Hematopoietic multipotent progenitor cell treated with erythropoietin and hydrocortisone succinate and interleukin-3 and kit ligand, for 15 days (in vitro differentiated cells): ENCODE measurements around the gene TNS1.

Experiments
- DNase-seq: peaks from one replicate; pipeline ENCODE4 v3.0.0-alpha.2; 2015; ENCODE audit warnings: low spot score

TNS1 gene

DNA sequence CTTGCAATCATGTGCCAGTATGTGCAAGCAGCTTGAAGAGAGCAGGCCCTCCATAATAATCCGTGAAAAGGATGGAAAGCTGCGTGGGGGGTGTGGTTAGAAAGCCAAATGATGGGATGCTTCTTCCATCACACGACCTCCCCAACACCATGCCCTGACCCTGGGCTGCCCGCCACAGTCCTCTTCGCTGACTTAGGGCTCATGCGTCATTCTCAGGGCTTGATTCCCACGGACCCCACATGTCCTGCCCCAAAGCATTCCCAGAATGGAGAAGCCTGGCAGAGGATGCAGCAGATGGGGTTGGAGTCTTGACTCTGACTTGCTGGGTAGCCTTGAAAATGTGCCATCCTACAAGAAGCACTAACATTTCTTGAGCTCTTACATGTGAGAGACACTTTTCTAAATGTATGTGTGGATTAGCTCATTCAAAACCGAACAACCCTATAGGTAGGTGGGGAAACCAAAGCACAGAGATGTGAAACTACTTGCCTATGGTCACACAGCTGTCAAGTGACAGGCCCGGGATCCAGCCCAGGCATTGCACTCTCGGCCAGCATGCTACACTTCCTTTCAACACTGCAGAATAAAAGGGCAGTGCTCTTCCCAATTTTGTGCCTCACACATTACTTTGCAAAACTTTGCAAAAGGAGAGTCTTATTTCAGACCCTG is 3.7 kb downstream of the TNS1 start:
- DNase-seq: no peak

DNA sequence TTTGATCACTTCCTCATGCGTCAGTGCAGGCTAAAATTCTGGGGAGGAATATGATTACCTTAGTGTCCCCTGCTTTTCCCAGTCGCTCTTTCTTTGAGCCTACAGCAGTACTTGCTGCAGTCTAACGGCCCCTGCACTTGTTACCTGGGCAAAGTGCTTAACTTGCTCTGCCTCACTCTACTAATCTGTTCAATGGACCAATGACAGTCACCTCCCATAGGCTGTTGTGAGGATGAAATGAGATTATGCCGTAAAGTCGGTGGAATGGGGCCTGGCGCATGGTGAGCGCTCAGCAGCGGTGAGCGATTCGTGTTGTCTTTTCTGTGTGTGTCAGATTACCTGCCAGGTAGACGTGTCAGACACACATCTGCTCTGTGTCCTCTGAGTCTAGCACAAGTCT is 5.3 kb downstream of the TNS1 start:
- DNase-seq: no peak

GRCh38 chr2:217996361-217996760 is 6.4 kb downstream of the TNS1 start:
- no peak for DNase-seq

DNA sequence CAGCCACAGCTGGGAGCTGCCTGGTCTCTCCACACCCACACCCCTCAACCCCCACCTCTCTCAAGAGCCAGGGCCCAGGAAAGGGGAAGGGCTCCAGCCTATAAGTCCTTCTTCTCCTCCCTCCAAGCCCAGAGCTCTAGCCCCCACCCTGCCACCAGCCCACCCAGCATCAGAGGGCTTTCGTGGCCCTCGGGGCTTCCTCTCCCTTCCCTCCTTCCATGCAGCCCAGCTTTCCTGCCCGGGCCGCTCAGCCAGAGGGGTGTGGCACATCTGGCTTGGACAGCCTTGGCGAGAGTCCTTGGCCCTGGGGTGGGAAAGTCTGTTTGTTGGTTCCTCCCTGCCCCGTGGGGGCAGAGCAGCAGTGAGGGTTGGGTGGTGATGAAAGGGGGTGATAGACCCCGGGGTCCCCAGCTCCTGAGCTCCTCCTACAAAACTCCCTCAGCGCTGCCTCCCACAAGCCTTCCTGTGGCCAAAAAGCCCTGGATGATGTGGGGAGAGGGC is 7.0 kb downstream of the TNS1 start:
- DNase-seq: no peak

DNA sequence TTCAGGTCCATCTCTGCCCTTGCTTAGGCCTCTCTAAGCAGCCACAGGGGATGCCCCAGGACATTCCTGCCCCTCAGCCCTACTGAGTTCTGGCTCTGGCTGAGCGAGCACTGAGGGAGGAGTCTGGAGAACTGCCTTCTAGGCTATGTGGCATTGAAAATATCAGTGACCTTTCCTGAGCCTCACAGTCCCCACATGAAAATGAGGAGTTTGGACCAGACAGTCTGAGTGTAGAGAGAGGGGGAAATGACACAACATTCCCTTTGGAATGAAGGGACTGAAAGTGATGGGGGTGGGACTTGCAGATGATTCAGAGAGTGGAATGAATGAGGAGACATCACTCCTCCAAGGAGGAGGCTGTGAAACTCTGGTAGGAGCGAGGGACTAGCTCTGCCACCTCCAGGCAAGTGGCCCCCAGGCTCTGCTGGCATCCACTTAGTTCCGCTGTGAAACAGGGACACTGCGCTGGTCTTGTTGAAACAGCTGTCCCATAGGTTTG is 8.0 kb downstream of the TNS1 start:
- no peak for DNase-seq

- DNase-seq: peak; percentile 64
Measured at GRCh38 chr2:217993817-217994463, 8.9 kb downstream of the TNS1 start.

GRCh38 chr2:217993138-217993537 is 9.7 kb downstream of the TNS1 start:
- no peak for DNase-seq

GRCh38 chr2:217992061-217992460 is 10.7 kb downstream of the TNS1 start:
- no peak for DNase-seq

- DNase-seq: no peak
Measured at GRCh38 chr2:217990791-217991465, 11.9 kb downstream of the TNS1 start.

DNA sequence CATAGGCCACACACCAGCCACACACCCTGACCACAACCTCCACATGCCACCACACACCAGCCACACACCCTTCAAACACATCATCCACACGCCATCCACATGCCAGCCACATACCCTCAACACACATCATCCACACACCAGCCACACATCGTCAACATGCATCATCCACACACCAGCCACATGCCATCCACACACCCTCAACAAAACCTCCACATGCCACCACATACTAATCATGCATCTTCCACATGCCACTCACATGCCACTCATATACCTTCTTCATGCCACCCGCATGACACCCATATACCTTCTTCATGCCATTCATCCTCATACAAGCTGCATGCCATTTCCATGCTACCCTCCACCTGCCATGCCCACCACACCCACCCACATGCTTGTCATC is 12.4 kb downstream of the TNS1 start:
- DNase-seq: no peak

- no peak for DNase-seq
Measured at GRCh38 chr2:217989221-217989948, 13.4 kb downstream of the TNS1 start.

- DNase-seq: no peak
Measured at GRCh38 chr2:217988840-217989204, 14.0 kb downstream of the TNS1 start.

DNA sequence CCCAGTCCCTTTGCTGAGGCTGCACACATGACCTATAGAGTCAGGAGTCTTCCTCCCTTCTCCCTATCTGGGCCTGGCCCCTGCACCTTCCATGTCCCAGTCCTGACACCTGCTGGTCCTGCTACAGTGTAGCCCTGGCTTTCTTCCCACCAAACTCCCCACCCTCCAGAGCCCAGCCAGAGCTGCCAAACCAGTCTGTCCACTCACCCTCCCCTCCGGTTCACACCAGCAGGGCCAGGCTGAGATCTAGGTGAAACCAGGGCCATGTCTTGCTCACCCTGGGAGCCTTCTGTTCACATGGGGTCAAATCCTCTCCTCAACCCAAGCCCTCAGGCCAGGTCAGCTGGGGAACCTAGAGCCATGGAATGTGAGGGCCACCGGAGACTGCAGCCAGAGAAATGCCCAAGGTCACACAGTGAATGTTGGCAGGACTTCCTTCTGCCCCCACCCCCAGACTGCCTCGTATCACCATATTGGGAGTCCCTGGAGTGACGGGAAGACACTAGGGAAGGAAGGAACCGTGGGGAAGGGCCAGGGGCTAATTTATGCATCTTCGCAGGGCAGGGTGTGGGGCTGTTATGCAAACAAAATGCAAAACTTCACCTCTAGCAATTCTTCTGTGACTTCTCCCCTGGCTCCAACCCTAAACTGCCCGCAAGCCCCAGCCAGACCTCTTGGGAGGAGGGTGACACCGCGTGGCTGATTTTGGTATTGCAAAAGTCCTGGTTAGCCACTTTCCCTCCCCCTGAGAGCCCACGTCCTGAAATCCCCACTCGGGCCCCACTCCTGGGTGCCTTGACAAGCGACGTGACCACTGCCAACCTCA is 14.6 kb downstream of the TNS1 start:
- peak; percentile 75 for DNase-seq

DNA sequence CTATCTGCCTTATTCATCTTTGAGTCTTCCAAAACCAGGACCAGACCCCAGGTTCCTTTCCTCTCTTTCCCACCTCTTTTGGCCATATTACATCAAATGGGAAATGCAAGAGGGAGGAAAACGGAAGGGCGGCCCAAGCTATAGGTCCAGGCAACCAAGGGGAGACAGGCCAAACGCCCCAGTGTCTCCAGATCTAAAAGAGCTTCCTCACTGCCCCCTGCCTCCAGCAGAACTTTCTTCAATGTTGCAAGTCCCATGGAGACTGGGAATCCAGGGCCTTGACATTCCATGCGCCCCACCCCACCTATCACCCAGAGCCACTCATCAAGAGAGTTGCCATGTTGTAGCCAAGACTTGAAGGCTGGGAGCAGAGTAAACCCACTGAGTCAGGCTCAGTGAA is 15.4 kb downstream of the TNS1 start:
- DNase-seq: no peak

DNA sequence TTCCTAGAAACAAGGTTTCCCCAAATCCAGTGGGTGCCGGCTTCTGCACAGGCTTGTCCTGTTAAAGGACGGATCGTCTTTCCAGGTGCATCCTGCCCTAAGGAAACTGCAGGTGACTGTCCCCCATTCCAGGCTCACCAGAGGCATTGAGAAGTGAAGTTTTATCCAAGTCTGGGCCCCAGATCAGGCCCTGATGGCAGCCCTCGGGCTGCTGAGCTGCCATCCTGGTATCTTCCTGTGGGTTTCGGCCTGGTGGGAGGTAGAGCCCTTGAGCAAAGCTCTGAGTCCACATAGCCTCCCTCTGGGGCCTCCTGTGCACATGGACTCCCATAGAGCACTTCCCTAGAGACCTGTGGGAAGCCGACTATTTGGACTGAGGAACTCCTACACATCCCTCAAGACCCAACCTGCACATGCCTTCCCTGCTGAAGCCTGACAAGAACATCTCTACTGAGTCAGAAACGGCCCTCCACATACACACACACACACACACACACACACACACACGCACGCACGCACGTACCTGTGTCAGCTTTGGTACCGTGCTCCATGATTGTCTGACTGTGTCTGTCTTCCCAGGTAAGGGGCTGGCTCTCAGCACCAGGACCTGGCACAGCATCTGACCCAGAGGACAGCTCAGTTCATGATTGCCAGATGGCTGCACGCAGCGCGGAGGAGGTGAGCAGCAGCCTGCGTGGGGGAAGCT is 16.4 kb downstream of the TNS1 start:
- DNase-seq: no peak

DNA sequence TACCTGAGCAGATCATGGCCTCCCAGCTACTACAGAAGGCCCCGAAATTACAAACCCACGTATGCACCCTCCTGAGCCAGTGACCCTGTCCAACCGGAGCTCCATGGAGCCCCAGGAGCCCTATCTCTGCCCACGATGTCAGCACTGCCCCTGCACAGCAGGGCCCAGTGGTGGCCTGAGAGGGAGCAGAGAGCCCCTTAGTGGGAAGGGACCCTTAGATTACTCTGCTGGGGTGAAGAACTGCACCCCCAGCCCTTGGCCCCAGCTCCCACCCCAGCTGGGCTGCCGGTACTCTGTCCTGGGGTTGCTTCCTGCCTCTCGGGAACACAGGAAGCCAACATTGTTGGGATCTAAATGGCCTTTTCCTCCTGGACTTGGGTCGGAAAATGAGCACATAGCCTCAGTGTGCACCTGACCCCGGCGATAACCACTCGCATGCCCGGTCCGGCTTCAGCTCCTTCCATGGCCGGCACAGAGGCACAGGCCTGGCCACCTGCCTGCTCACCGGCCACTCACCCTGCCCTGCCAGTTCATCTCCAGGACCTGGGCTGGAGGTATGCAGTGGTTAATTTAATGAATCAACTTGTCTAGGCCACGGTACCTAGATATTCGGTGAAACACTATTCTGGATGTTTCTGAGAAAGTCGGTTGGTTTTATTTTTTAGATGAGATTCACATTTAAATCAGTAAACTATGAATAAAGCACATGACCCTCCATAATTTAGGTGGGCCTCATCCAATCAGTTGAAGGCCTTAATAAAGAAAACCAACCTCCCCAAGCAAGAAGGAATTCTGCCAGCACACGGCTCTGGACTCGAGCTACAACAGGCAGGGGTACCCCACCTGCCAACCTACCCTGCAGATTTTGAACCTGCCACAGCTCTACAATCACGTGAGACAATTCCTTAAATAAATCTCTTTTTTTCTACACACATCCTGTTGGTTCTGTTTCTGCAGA is 19.2 kb downstream of the TNS1 start:
- no peak for DNase-seq

GRCh38 chr2:217981971-217982370 is 20.8 kb downstream of the TNS1 start:
- no peak for DNase-seq

- no peak for DNase-seq
Measured at GRCh38 chr2:217981084-217981730, 21.6 kb downstream of the TNS1 start.

DNA sequence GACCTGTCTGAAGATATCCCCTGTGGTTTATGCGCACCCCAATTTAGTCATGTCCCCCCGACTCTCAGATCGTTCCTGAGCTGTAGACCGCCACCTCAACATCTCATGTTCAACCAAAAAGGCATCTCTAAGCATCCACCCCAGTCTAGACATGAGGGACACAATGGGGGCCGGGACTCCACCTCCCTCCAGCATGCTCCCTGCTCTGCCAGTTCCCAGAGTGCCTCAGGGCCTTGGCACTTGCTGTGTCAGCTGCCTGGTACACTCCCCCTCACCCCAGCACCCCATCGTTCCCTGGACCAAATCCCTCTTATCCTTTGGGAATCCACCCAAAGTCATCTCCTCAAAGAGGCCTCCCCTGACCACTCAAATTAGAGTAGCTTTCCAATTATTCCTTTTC is 22.2 kb downstream of the TNS1 start:
- no peak for DNase-seq
